HepG2 (cell line): Measurements from ENCODE around the gene AFAP1. TPM values are rescaled to one million over a fixed set of nuclear protein-coding genes. Genes with fewer than 3 reads are reported as not detected.

Experiments
- EP300 ChIP-seq, 3 experiments: sonication (generic) in 1 of 3; formaldehyde crosslinking in 1 of 3; IDR thresholded peaks; 2 replicates each; pipeline versions ENCODE4 v1.5.1 to v1.6.1; 2011 to 2020; ENCODE audit warnings: low read depth in 2 of 3, low read length in 2 of 3, borderline replicate concordance in 1 of 3, improper control_type of control experiment in 1 of 3, mild to moderate bottlenecking in 1 of 3, missing genetic modification reagents in 1 of 3, moderate library complexity in 1 of 3
- FOXK2 ChIP-seq: fragments of 450-650 bp; IDR thresholded peaks from 2 replicates; pipeline ENCODE4 v1.6.1; 2016
- GZF1 ChIP-seq: sonication (generic); formaldehyde crosslinking; IDR thresholded peaks from 2 replicates; pipeline ENCODE4 v1.5.1; 2020; ENCODE audit warnings: mild to moderate bottlenecking, missing genetic modification reagents
- IKZF1 ChIP-seq: fragments of 450-650 bp; IDR thresholded peaks from 2 replicates; pipeline ENCODE4 v1.7.1; 2016
- KDM4B ChIP-seq: sonication (generic); formaldehyde crosslinking; IDR thresholded peaks from 2 replicates; pipeline ENCODE4 v1.4.0; 2020; ENCODE audit warnings: missing genetic modification reagents
- MEIS2 ChIP-seq: sonication (generic); formaldehyde crosslinking; IDR thresholded peaks from 2 replicates; pipeline ENCODE4 v1.9.0; 2021; ENCODE audit warnings: mild to moderate bottlenecking, missing genetic modification reagents
- ZNF136 ChIP-seq: sonication (generic); formaldehyde crosslinking; IDR thresholded peaks from 2 replicates; pipeline ENCODE4 v1.8.1; 2022; ENCODE audit warnings: low read depth, mild to moderate bottlenecking, moderate library complexity, missing genetic modification reagents
- ZNF274 ChIP-seq: sonication (generic); formaldehyde crosslinking; IDR thresholded peaks from 2 replicates; pipeline ENCODE4 v1.5.1; 2020; ENCODE audit warnings: mild to moderate bottlenecking, missing genetic modification reagents
- ZNF326 ChIP-seq: sonication (generic); formaldehyde crosslinking; IDR thresholded peaks from 2 replicates; pipeline ENCODE4 v1.4.0; 2020; ENCODE audit warnings: missing genetic modification reagents, borderline replicate concordance
- ZNF780A ChIP-seq: sonication (generic); formaldehyde crosslinking; IDR thresholded peaks from 2 replicates; pipeline ENCODE4 v1.8.0; 2022; ENCODE audit warnings: mild to moderate bottlenecking, missing genetic modification reagents, moderate library complexity
- polyA plus RNA-seq, 8 experiments: library from polyadenylated mRNA; depleted of rRNA in 3 of 8; stranded (reverse) in 7 of 8; unstranded in 1 of 8; fragments of >200 nt; fragmentation: Illumina TruSeq in 4 of 8; extraction: Trizol in 4 of 8; gene quantifications; 2 replicates each; pipeline versions ENCODE4 v1.2.1 to v1.2.3, GENCODE V29; 2011 to 2016; ENCODE audit warnings: low read depth in 4 of 8, missing spikeins in 1 of 8, mixed read lengths in 1 of 8; ENCODE audit not compliant: insufficient read depth in 1 of 8
- total RNA-seq, 5 experiments: library from RNA; depleted of rRNA; stranded (reverse); fragments of >200 nt; fragmentation: Illumina TruSeq; extraction: Trizol; gene quantifications; 2 replicates each; pipeline ENCODE4 v1.2.3, GENCODE V29; 2016; ENCODE audit warnings: low read depth in 1 of 5
- TF ChIP-seq, protein P1 (sequence below), 2 experiments: sonication (generic) in 1 of 2; formaldehyde crosslinking in 1 of 2; IDR thresholded peaks; 2 replicates each; pipeline versions ENCODE4 v1.4.0 to v1.6.1; 2016 to 2020; ENCODE audit warnings: borderline replicate concordance in 1 of 2, low read depth in 1 of 2, mild to moderate bottlenecking in 1 of 2, missing genetic modification reagents in 1 of 2
- TF ChIP-seq, protein P2 (sequence below): sonication (generic); formaldehyde crosslinking; IDR thresholded peaks from 2 replicates; pipeline ENCODE4 v1.8.1; 2023; ENCODE audit warnings: mild to moderate bottlenecking, missing genetic modification reagents

AFAP1 gene
- total and polyA plus RNA-seq, 2 of the 13 experiments (the other 11 are each of a cell fraction or from before 2014, with no cell fraction given): 2.5 TPM

DNA sequence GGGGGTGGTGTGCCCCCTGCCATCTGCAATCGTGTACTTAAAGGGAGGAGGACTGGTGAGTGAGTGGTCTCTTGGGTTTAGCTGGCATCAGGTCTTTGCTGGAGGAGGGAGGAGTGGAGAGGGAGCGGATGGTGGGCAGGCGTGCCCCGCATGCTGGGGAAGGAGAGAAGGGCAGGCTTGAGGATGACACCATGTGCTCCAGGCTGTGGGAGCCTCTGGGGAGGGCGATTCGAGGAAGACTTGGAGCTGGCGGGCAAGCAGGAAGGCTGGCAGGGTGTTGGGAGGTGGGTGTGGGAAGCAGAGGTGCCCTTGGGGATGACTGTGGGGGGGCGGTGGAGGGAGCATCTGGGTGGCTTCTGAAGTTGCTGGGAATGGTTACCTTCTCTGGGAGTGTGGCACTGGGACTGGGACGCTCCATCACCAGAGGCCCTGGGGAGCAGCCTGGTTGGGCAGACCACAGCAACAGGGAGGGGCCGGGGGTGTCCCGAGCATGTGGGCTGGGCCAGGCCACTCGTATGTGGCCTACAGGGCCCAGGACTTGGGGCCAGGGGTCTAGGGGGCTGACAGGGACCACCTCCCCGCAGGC is 30.8 kb upstream of the AFAP1 start (continued):
- TF ChIP-seq, protein P1, sequence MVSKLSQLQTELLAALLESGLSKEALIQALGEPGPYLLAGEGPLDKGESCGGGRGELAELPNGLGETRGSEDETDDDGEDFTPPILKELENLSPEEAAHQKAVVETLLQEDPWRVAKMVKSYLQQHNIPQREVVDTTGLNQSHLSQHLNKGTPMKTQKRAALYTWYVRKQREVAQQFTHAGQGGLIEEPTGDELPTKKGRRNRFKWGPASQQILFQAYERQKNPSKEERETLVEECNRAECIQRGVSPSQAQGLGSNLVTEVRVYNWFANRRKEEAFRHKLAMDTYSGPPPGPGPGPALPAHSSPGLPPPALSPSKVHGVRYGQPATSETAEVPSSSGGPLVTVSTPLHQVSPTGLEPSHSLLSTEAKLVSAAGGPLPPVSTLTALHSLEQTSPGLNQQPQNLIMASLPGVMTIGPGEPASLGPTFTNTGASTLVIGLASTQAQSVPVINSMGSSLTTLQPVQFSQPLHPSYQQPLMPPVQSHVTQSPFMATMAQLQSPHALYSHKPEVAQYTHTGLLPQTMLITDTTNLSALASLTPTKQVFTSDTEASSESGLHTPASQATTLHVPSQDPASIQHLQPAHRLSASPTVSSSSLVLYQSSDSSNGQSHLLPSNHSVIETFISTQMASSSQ (IDR thresholded peaks at IDR 0.05; ENCODE audit: low read depth): no peak
- TF ChIP-seq, protein P1 (CRISPR knock-in tag; IDR thresholded peaks at IDR 0.05; ENCODE audit: borderline replicate concordance): no peak
- TF ChIP-seq ZNF780A (CRISPR knock-in tag): no peak
- 0 out of 2 replicates have a peak, but pooled peaks have one; percentile 71 for TF ChIP-seq ZNF136 (CRISPR knock-in tag)
- no peak for TF ChIP-seq EP300 (IDR thresholded peaks at IDR 0.05; ENCODE audit: low read depth in 2 of 2, low read length in 2 of 2)
- TF ChIP-seq EP300 (CRISPR knock-in tag; IDR thresholded peaks at IDR 0.05; ENCODE audit: borderline replicate concordance): 0 out of 2 replicates have a peak, but pooled peaks have one; percentile 4
- TF ChIP-seq FOXK2: no peak
- no peak for TF ChIP-seq IKZF1
- no peak for TF ChIP-seq ZNF326 (CRISPR knock-in tag)
- no peak for TF ChIP-seq MEIS2 (CRISPR knock-in tag)
- TF ChIP-seq GZF1: no peak
- 0 out of 2 replicates have a peak, but pooled peaks have one; percentile 33 for TF ChIP-seq ZNF274
- TF ChIP-seq KDM4B (CRISPR knock-in tag): no peak
- TF ChIP-seq, protein P2, sequence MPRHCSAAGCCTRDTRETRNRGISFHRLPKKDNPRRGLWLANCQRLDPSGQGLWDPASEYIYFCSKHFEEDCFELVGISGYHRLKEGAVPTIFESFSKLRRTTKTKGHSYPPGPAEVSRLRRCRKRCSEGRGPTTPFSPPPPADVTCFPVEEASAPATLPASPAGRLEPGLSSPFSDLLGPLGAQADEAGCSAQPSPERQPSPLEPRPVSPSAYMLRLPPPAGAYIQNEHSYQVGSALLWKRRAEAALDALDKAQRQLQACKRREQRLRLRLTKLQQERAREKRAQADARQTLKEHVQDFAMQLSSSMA (CRISPR knock-in tag): no peak
